ENCODE data around the gene MAP3K6. TPM values are rescaled to one million over a fixed set of nuclear protein-coding genes. Genes with fewer than 3 reads are reported as not detected.
A peak's percentile ranks its signal among the peaks of the same experiment; 100 is the strongest.

The MAP3K6 gene
- total and polyA plus RNA-seq, 2 donors (not counting 3 experiments of a cell fraction or from before 2014, with no cell fraction given) = 9.9 to 12.4 TPM

- Histone ChIP-seq H3K9me3 (replicated peaks; ENCODE audit: control insufficient read depth, insufficient read depth, low read length) (no peaks in the 10 kb centered on the region), H3K9ac (replicated peaks; ENCODE audit: extremely low read depth, insufficient read depth, low read length) (no peak overlapping the region), H3K27ac (ENCODE audit: insufficient read depth, low read depth, low read length) (no peak overlapping the region), H3K4me3 (replicated peaks in 1 of 3; ENCODE audit: insufficient read depth in 1 of 3, low read depth in 1 of 3, low read length in 3 of 3) (no peak overlapping the region), H3K4me2 (ENCODE audit: insufficient read depth, low read length) (no peak overlapping the region), H3K9me1 (replicated peaks; ENCODE audit: control insufficient read depth, extremely low read depth, insufficient read depth, low read length) (no peaks in the 10 kb centered on the region), H3K4me1 (ENCODE audit: control insufficient read depth, extremely low read depth, insufficient read depth, low read length) (no peaks in the 10 kb centered on the region), H4K20me1 (replicated peaks; ENCODE audit: control insufficient read depth, extremely low read depth, insufficient read depth, low read length) (peaks cover 2% of the 10 kb centered on the region), H3K79me2 (ENCODE audit: control insufficient read depth, insufficient read depth, low read length) (peaks cover 17% of the 10 kb centered on the region), H3K27me3 (ENCODE audit: control insufficient read depth in 2 of 2, insufficient read depth in 2 of 2, low read length in 2 of 2) (no peaks in the 10 kb centered on the region), H2AFZ (ENCODE audit: low read depth, low read length) (no peak overlapping the region), H3K36me3 (ENCODE audit: control insufficient read depth in 2 of 2, extremely low read depth in 1 of 2, insufficient read depth in 2 of 2, low read length in 2 of 2) (peaks cover 5 to 48% of the 10 kb centered on the region in 2 experiments)
- peak; percentile 8 for FAIRE-seq
- BruUV-seq (replicated peaks) = no TSS peak
- intact Hi-C loops (cut with micrococcal nuclease) = loop anchor here (1.0 kb wide), 2 partner anchors 10 to 63 kb away; partner anchors contain the start of gene TMEM222
- CTCF ChIA-PET = interaction anchor here (0.6 to 2.5 kb wide), 29 partner anchors 8 to 307 kb away, joined by 3 to 57 read pairs (median 6); partner anchors contain the start of genes MAP3K6 and SYTL1
- POLR2A ChIA-PET = no interaction called here
- dilution Hi-C loops (cut with MboI; ENCODE audit: extremely low pct_ligation_motif_present, low sequenced_read_pairs) = no loop called here
- peak; percentile 84 to 91 for TF ChIP-seq CTCF (IDR thresholded peaks at IDR 0.05; ENCODE audit: extremely low read depth in 1 of 2, insufficient read depth in 1 of 2, low read depth in 1 of 2, low read length in 2 of 2)
- TF ChIP-seq MAX (IDR thresholded peaks at IDR 0.05; ENCODE audit: insufficient read depth, insufficient read length) = no peak
- DNase-seq (ENCODE audit: low read depth, low spot score) = peak; percentile 12
These were observed 34.1 kb downstream of the MAP3K6 start for GRCh38 chr1:27332536-27333281.

GRCh38 chr1:27331922-27332321 is 34.8 kb downstream of the MAP3K6 start:
- Histone ChIP-seq H3K27me3 (ENCODE audit: control insufficient read depth in 2 of 2, insufficient read depth in 2 of 2, low read length in 2 of 2) (no peaks in the 10 kb centered on the region), H3K4me3 (replicated peaks in 1 of 3; ENCODE audit: insufficient read depth in 1 of 3, low read depth in 1 of 3, low read length in 3 of 3) (no peak overlapping the region), H3K4me1 (ENCODE audit: control insufficient read depth, extremely low read depth, insufficient read depth, low read length) (no peaks in the 10 kb centered on the region), H3K27ac (ENCODE audit: insufficient read depth, low read depth, low read length) (no peak overlapping the region), H2AFZ (ENCODE audit: low read depth, low read length) (no peak overlapping the region), H3K4me2 (ENCODE audit: insufficient read depth, low read length) (no peak overlapping the region), H3K79me2 (ENCODE audit: control insufficient read depth, insufficient read depth, low read length) (peaks cover 25% of the 10 kb centered on the region), H3K9me1 (replicated peaks; ENCODE audit: control insufficient read depth, extremely low read depth, insufficient read depth, low read length) (no peaks in the 10 kb centered on the region), H3K9ac (replicated peaks; ENCODE audit: extremely low read depth, insufficient read depth, low read length) (no peak overlapping the region), H4K20me1 (replicated peaks; ENCODE audit: control insufficient read depth, extremely low read depth, insufficient read depth, low read length) (peaks cover 2% of the 10 kb centered on the region), H3K36me3 (ENCODE audit: control insufficient read depth in 2 of 2, extremely low read depth in 1 of 2, insufficient read depth in 2 of 2, low read length in 2 of 2) (peaks cover 5 to 48% of the 10 kb centered on the region in 2 experiments), H3K9me3 (replicated peaks; ENCODE audit: control insufficient read depth, insufficient read depth, low read length) (no peaks in the 10 kb centered on the region)
- dilution Hi-C loops (cut with MboI; ENCODE audit: extremely low pct_ligation_motif_present, low sequenced_read_pairs) = no loop called here
- intact Hi-C loops (cut with micrococcal nuclease) = loop anchor here (1.0 kb wide), 2 partner anchors 10 to 63 kb away; partner anchors contain the start of gene TMEM222
- DNase-seq (ENCODE audit: low read depth, low spot score) (no peak), FAIRE-seq (no peak)
- TF ChIP-seq FOS (IDR thresholded peaks at IDR 0.05; ENCODE audit: borderline replicate concordance, insufficient read depth, low read length) (no peak), JUN (IDR thresholded peaks at IDR 0.05; ENCODE audit: borderline replicate concordance, insufficient read depth, insufficient read length, low read depth) (no peak), POLR2AphosphoS5 (IDR thresholded peaks at IDR 0.05; ENCODE audit: insufficient read depth, low read depth, low read length) (no peak), MYC (IDR thresholded peaks at IDR 0.05; ENCODE audit: low read depth, low read length) (no peak), CTCF (IDR thresholded peaks at IDR 0.05; ENCODE audit: extremely low read depth in 1 of 2, insufficient read depth in 1 of 2, low read depth in 1 of 2, low read length in 2 of 2) (no peak), POLR2A (IDR thresholded peaks at IDR 0.05; ENCODE audit: low read depth, low read length) (no peak), MAX (IDR thresholded peaks at IDR 0.05; ENCODE audit: insufficient read depth, insufficient read length) (no peak), EZH2 (IDR thresholded peaks at IDR 0.05; ENCODE audit: borderline replicate concordance, low read depth, low read length, severe bottlenecking) (no peak), GATA2 (IDR thresholded peaks at IDR 0.05; ENCODE audit: insufficient read depth, insufficient read length, low read depth, low read length) (no peak)
- BruUV-seq (replicated peaks) = no TSS peak
- ChIA-PET CTCF (interaction anchor here (1.2 to 2.5 kb wide), 23 partner anchors 9 to 286 kb away, joined by 3 to 57 read pairs (median 11); partner anchors contain the start of genes MAP3K6 and SYTL1), POLR2A (no interaction called here)

Measured in endothelial cell of umbilical vein (primary cell).